Measurements from ENCODE around the gene PRTN3. TPM values are rescaled to one million over a fixed set of nuclear protein-coding genes. Genes with fewer than 3 reads are reported as not detected.
"Not testable (repeated sequence)": the region's sequence is repeated elsewhere in the genome, so short reads cannot be mapped to it uniquely, and the experiment has no call there.

Gene PRTN3
- total RNA-seq, 1 experiment from 2014 or later = not detected

GRCh38 chr19:827314-827709 is 13.5 kb upstream of the PRTN3 start:
- H3K9me3 ChIP-seq = no peaks in the 10 kb centered on the region
- no peak for DNase-seq
- H3K27me3 ChIP-seq = no peaks in the 10 kb centered on the region
- H3K36me3 ChIP-seq = no peaks in the 10 kb centered on the region
- no peak overlapping the region for H3K4me3 ChIP-seq

DNA sequence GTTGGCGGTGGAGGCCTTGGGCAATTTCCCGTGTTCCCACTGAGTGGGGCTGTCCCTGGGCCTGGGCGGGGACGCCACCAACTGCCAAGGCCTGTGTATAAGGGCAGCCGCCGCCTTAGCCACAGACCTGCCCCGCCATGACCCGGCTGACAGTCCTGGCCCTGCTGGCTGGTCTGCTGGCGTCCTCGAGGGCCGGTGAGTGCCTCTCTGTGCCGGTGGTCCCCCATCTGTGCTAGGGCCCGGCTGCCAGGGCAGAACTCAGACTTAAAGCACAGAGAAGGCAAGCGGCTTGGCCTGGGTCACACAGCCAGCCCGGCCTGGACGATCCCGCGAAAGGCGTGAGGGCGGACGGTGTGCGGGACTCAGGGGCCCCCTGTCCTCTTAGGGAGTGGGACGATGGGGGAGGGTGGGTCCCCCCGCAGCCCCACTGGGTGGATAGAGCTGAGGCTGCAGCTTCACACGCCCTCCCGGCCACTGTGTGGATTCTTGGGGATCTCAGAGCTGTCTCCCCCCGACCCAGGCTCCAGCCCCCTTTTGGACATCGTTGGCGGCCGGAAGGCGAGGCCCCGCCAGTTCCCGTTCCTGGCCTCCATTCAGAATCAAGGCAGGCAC is 13.0 kb upstream of the PRTN3 start, which contains the start of gene AZU1:
Gene AZU1, plus strand, starts transcription at position 128 of the 612 bp plus-strand sequence. Its CDS starts 10 bp downstream, at position 138.
- no peak for DNase-seq
- no peaks in the 10 kb centered on the region for H3K9me3 ChIP-seq
- H3K4me3 ChIP-seq = no peak within 1 kb of the TSS
- no peaks in the 10 kb centered on the region for H3K36me3 ChIP-seq
- no peaks in the 10 kb centered on the region for H3K27me3 ChIP-seq

DNA sequence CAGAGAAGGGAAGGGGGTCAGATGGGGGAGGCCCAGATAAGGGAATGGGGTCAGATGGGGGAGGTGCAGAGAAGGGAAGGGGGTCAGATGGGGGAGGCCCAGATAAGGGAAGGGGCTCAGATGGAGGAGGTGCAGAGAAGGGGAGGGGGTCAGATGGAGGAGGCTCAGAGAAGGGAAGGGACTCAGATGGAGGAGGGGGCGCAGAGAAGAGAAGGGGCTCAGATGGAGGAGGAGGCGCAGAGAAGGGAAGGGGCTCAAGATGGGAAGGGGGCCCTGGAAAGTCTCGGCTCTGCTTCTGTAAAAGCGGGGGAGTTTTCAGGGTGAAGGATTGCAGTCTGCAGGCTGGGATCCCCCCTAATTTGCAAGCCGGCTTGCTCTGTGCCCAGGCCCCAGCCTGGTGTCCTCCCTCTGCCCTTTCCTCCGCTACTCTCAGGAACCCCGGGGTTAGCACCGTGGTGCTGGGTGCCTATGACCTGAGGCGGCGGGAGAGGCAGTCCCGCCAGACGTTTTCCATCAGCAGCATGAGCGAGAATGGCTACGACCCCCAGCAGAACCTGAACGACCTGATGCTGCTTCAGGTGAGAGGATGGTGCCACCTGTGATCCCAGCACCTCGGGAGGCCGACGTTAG is 11.6 kb upstream of the PRTN3 start:
- H3K27me3 ChIP-seq = no peaks in the 10 kb centered on the region
- DNase-seq = no peak

GRCh38 chr19:831407-832369 is 9.1 kb upstream of the PRTN3 start:
- H3K4me3 ChIP-seq = no peak overlapping the region
- no peaks in the 10 kb centered on the region for H3K36me3 ChIP-seq
- no peak for DNase-seq
- no peaks in the 10 kb centered on the region for H3K27me3 ChIP-seq
- no peaks in the 10 kb centered on the region for H3K9me3 ChIP-seq

More for the DNA sequence above, 11.6 kb upstream of the PRTN3 start:
- H3K36me3 ChIP-seq = no peaks in the 10 kb centered on the region
- H3K4me3 ChIP-seq = no peak overlapping the region
- H3K9me3 ChIP-seq = no peaks in the 10 kb centered on the region

DNA sequence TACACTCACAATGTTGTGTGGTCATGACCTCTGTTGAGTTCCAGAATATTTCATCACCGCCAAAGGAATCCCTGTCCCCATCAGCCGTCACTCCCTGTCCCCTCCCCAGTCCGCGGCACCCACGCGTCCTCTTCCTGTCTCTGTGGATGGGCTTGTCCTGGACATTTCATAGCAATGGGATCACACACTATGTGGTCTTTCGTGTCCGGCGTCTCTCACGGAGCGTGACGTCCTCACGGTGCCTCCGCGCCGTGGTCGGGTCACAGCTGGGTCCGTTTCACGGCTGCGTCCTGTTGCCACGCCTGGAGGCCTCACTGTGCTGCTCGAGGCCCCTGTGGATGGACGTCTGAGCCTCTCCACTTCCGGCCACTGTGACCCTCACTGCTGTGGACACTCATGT is 6.6 kb upstream of the PRTN3 start:
- Histone ChIP-seq H3K9me3 (no peaks in the 10 kb centered on the region), H3K36me3 (no peaks in the 10 kb centered on the region), H3K27me3 (no peaks in the 10 kb centered on the region), H3K4me3 (no peak overlapping the region)
- no peak for DNase-seq

DNA sequence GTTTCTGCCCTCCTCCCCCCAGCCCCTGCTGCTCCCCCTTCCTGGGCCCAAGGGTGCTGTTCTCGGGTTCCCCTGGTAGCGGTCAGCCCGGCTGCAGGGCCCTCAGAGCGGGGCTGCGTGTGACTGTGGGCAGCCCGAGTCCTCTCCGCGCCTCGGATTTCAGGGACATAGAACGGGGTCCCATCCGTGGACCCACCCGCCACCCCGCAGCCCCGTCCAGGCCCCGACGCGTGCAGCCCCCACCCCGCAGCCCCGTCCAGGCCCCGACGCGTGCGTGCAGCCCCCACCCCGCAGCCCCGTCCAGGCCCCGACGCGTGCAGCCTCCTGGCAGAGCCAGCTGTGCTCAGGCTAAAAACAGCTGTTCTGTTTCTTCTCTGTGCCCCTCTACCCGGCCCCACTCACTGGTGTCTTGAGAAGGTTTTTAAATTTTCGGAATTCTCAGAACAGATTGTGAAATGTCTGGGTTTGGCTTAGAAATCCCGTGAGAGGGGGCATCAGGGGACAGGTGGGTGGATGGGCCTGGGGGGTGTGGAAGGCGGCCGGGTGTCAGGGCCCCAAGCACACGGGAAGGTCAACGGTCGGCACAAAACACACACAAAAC is 5.5 kb upstream of the PRTN3 start:
- H3K9me3 ChIP-seq = no peaks in the 10 kb centered on the region
- no peak for DNase-seq
- H3K27me3 ChIP-seq = no peaks in the 10 kb centered on the region
- H3K4me3 ChIP-seq = no peak overlapping the region
- H3K36me3 ChIP-seq = no peaks in the 10 kb centered on the region

- not testable (repeated sequence) for H3K9me3 ChIP-seq, H3K4me3 ChIP-seq, DNase-seq, H3K27me3 ChIP-seq, H3K36me3 ChIP-seq
Observed at GRCh38 chr19:842802-843179, 2.0 kb downstream of the PRTN3 start.

- peaks cover 8% of the 10 kb centered on the region for H3K27me3 ChIP-seq
- H3K4me3 ChIP-seq = no peak overlapping the region
- DNase-seq = no peak
Observed at GRCh38 chr19:843180-843835, 2.5 kb downstream of the PRTN3 start.

DNA sequence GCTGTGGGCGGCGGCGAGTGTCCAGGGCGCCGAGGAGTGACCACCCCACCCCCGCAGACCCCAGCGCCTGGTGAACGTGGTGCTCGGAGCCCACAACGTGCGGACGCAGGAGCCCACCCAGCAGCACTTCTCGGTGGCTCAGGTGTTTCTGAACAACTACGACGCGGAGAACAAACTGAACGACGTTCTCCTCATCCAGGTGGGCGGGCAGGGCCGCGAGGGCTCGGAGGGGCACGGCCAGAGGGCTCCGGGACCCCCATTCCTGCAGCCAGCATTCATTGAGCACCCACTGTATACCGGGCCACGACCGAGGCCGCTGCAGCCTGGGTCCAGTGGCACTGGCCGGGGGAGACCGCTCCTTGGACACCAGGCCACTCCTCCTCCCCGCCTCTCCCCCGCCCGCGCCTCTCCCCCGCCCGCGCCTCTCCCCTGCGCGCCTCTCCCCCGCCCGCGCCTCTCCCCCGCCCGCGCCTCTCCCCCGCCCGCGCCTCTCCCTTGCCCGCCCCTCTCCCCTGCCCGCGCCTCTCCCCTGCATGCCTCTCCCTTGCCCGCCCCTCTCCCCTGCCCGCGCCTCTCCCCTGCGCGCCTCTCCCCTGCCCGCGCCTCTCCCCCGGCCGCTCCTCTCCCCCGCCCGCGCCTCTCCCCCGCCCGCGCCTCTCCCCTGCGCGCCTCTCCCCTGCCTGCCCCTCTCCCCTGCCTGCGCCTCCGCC is 3.2 kb downstream of the PRTN3 start:
- DNase-seq = no peak
- Histone ChIP-seq H3K36me3 (no peaks in the 10 kb centered on the region), H3K9me3 (no peaks in the 10 kb centered on the region), H3K27me3 (peaks cover 8% of the 10 kb centered on the region), H3K4me3 (no peak overlapping the region)

More at GRCh38 chr19:843180-843835, 2.5 kb downstream of the PRTN3 start:
- Histone ChIP-seq H3K9me3 (no peaks in the 10 kb centered on the region), H3K36me3 (no peaks in the 10 kb centered on the region)

GRCh38 chr19:844546-844971 is 3.8 kb downstream of the PRTN3 start:
- DNase-seq = no peak
- no peak overlapping the region for H3K4me3 ChIP-seq

GRCh38 chr19:845707-846521 is 5.1 kb downstream of the PRTN3 start:
- Histone ChIP-seq H3K9me3 (no peaks in the 10 kb centered on the region), H3K4me3 (no peak overlapping the region), H3K27me3 (peaks cover 8% of the 10 kb centered on the region), H3K36me3 (no peaks in the 10 kb centered on the region)
- DNase-seq = no peak

More at GRCh38 chr19:844546-844971, 3.8 kb downstream of the PRTN3 start:
- Histone ChIP-seq H3K36me3 (no peaks in the 10 kb centered on the region), H3K27me3 (peaks cover 8% of the 10 kb centered on the region), H3K9me3 (no peaks in the 10 kb centered on the region)

- Histone ChIP-seq H3K9me3 (no peaks in the 10 kb centered on the region), H3K4me3 (no peak overlapping the region), H3K27me3 (peaks cover 5% of the 10 kb centered on the region), H3K36me3 (no peaks in the 10 kb centered on the region)
- no peak for DNase-seq
Observed at GRCh38 chr19:848386-848921, 7.7 kb downstream of the PRTN3 start.

DNA sequence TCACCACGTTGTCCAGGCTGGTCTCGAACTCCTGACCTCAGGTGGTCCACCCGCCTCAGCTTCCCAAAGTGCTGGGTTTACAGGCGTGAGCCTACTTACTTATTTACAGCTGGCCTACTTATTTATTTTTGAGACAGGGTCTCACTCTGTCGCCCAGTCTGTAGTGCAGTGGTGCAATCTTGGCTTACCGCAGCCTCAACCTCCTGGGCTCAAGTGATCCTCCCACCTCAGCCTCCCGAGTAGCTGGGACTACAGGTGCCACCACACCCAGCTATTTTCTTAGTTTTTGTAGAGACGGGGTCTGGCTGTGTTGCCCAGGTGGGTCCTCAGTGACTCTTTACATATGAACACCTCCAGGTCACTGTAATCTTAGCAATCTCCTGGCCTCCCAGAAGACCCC is 8.4 kb downstream of the PRTN3 start:
- not testable (repeated sequence) for DNase-seq, H3K27me3 ChIP-seq, H3K9me3 ChIP-seq, H3K4me3 ChIP-seq, H3K36me3 ChIP-seq

- DNase-seq = peak; percentile 86
- Histone ChIP-seq H3K4me3 (no peak overlapping the region), H3K27me3 (no peaks in the 10 kb centered on the region), H3K36me3 (no peaks in the 10 kb centered on the region), H3K9me3 (no peaks in the 10 kb centered on the region)
Observed at GRCh38 chr19:850221-850978, 9.6 kb downstream of the PRTN3 start.

Data from MG63 (cell line).